OCI-LY7 (cell line): ENCODE measurements around the gene LDLRAD4. TPM values are rescaled to one million over a fixed set of nuclear protein-coding genes. Genes with fewer than 3 reads are reported as not detected.

Experiments
- BruUV-seq: library from RNA; stranded (reverse); fragments of 400-500 nt; replicated peaks from 2 replicates; lab custom pipeline; 2021; lab: Mats Ljungman, UMichigan
- CTCF ChIA-PET: fragments of 300-600 bp; sonication (Branson Sonifier 250); formaldehyde crosslinking; loops from one replicate; lab custom pipeline; 2022; ENCODE audit warnings: antibody characterized with exemption; ENCODE audit not compliant: unreplicated experiment; lab: Charles Lee
- POLR2A ChIA-PET: fragments of 300-600 bp; sonication (Branson Sonifier 250); formaldehyde crosslinking; loops from one replicate; lab custom pipeline; 2022; ENCODE audit warnings: antibody characterized with exemption; lab: Charles Lee
- DNase-seq: peaks from one replicate; pipeline ENCODE4 v3.0.0-alpha.2; 2015; ENCODE audit warnings: low spot score
- H2AFZ ChIP-seq: fragments of 200-600 bp; sonication (generic), shearing (Covaris generic); 2 replicates; pipeline ENCODE4 v1.6.1; 2014; ENCODE audit warnings: mild to moderate bottlenecking, antibody characterized with exemption, low read length, moderate library complexity
- H3K27ac ChIP-seq: fragments of 200-600 bp; sonication (generic); 2 replicates; pipeline ENCODE4 v1.5.1; 2014; ENCODE audit warnings: mixed run types, low read depth, mild to moderate bottlenecking, moderate library complexity, low read length, inconsistent platforms; ENCODE audit not compliant: poor library complexity, severe bottlenecking
- H3K36me3 ChIP-seq: fragments of 200-600 bp; sonication (generic); 2 replicates; pipeline ENCODE4 v1.6.1; 2014; ENCODE audit warnings: mild to moderate bottlenecking, antibody characterized with exemption, low read length, moderate library complexity, mixed read lengths; ENCODE audit not compliant: insufficient read depth
- H3K4me1 ChIP-seq: fragments of 200-600 bp; sonication (generic); 2 replicates; pipeline ENCODE4 v1.5.1; 2014; ENCODE audit warnings: mild to moderate bottlenecking, low read length; ENCODE audit not compliant: insufficient read depth, poor library complexity, severe bottlenecking
- H3K4me2 ChIP-seq: fragments of 200-600 bp; sonication (generic); 2 replicates; pipeline ENCODE4 v1.6.1; 2014; ENCODE audit warnings: mild to moderate bottlenecking, low read length
- H3K4me3 ChIP-seq: fragments of 200-600 bp; sonication (generic); 2 replicates; pipeline ENCODE4 v1.5.1; 2014; ENCODE audit warnings: mild to moderate bottlenecking, low read depth, low read length; ENCODE audit not compliant: poor library complexity, severe bottlenecking
- H3K79me2 ChIP-seq: fragments of 200-600 bp; sonication (generic); 2 replicates; pipeline ENCODE4 v1.6.1; 2016; ENCODE audit warnings: low read depth, mild to moderate bottlenecking, low read length, moderate library complexity, mixed read lengths; ENCODE audit not compliant: insufficient read depth
- H3K9me2 ChIP-seq: fragments of 200-600 bp; sonication (generic); 2 replicates; pipeline ENCODE4 v1.6.1; 2016; ENCODE audit warnings: mild to moderate bottlenecking, low read length, mixed read lengths; ENCODE audit not compliant: insufficient read depth
- H3K9me3 ChIP-seq: fragments of 200-600 bp; sonication (generic); 2 replicates; pipeline ENCODE4 v1.6.1; 2014; ENCODE audit warnings: mild to moderate bottlenecking, mixed run types, low read length, mixed read lengths
- H4K20me1 ChIP-seq: fragments of 200-600 bp; sonication (generic); 2 replicates; pipeline ENCODE4 v1.6.1; 2014; ENCODE audit warnings: mild to moderate bottlenecking, antibody characterized with exemption, low read length, moderate library complexity, mixed read lengths; ENCODE audit not compliant: insufficient read depth
- CTCF ChIP-seq: fragments of 200-600 bp; sonication (generic); conservative IDR thresholded peaks from 2 replicates; pipeline ENCODE4 v1.5.1; 2014; ENCODE audit warnings: mild to moderate bottlenecking, antibody characterized with exemption, low read length, moderate library complexity, mixed read lengths
- EZH2phosphoT487 ChIP-seq: fragments of 200-600 bp; sonication (generic); IDR thresholded peaks from 2 replicates; pipeline ENCODE4 v1.6.1; 2018; ENCODE audit warnings: low read depth, borderline replicate concordance, mild to moderate bottlenecking, mixed run types, antibody characterized with exemption, low read length, moderate library complexity, mixed read lengths
- intact Hi-C: fragments of 100-400 bp; cut with micrococcal nuclease; formaldehyde crosslinking; loops from one replicate; pipeline ENCODE4 v1.10.0; 2022; ENCODE audit not compliant: unreplicated experiment
- total RNA-seq, 2 experiments: library from RNA; depleted of rRNA in 1 of 2; stranded (reverse); fragments of >200 nt in 1 of 2; shearing (Covaris generic) in 1 of 2; gene quantifications; 2 replicates each; pipeline ENCODE4 v1.2.3, GENCODE V29; 2014 to 2022

Gene LDLRAD4
- total RNA-seq, 2 experiments from 2014 or later = 26.2 to 43.8 TPM

GRCh38 chr18:13211534-13211933, 7.0 kb upstream of the LDLRAD4 start:
- Histone ChIP-seq H3K36me3 (no peaks in the 10 kb centered on the region), H3K9me3 (no peaks in the 10 kb centered on the region), H4K20me1 (no peaks in the 10 kb centered on the region), H3K27ac (no peak overlapping the region), H2AFZ (no peak overlapping the region), H3K4me3 (no peak overlapping the region), H3K4me2 (no peak overlapping the region), H3K4me1 (no peaks in the 10 kb centered on the region), H3K79me2 (no peaks in the 10 kb centered on the region), H3K9me2 (no peaks in the 10 kb centered on the region)
- ChIA-PET CTCF (no interaction called here), POLR2A (no interaction called here)
- intact Hi-C loops = loop anchor here (10.0 kb wide), 1 partner anchor 323 kb away; no protein-coding TSS in a partner anchor
- BruUV-seq = no TSS peak
- no peak for DNase-seq
- TF ChIP-seq EZH2phosphoT487 (no peak), CTCF (no peak)

- H3K4me2 ChIP-seq = no peak overlapping the region
- H3K27ac ChIP-seq = no peak overlapping the region
- no peaks in the 10 kb centered on the region for H3K9me2 ChIP-seq
- H3K9me3 ChIP-seq = no peaks in the 10 kb centered on the region
- no peaks in the 10 kb centered on the region for H3K4me1 ChIP-seq
- no peaks in the 10 kb centered on the region for H3K79me2 ChIP-seq
- CTCF ChIA-PET = no interaction called here
- no peak for TF ChIP-seq EZH2phosphoT487
- TF ChIP-seq CTCF = no peak
- H3K4me3 ChIP-seq = no peak overlapping the region
- no peak overlapping the region for H2AFZ ChIP-seq
- BruUV-seq = no TSS peak
- H4K20me1 ChIP-seq = no peaks in the 10 kb centered on the region
- POLR2A ChIA-PET = no interaction called here
- no peak for DNase-seq
- H3K36me3 ChIP-seq = no peaks in the 10 kb centered on the region
- intact Hi-C loops = loop anchor here (10.0 kb wide), 1 partner anchor 322 kb away; no protein-coding TSS in a partner anchor
Observed at GRCh38 chr18:13213036-13213795, 5.3 kb upstream of the LDLRAD4 start.

GRCh38 chr18:13214609-13215008, 4.0 kb upstream of the LDLRAD4 start:
- no peak overlapping the region for H3K27ac ChIP-seq
- CTCF ChIA-PET = no interaction called here
- H3K4me1 ChIP-seq = no peaks in the 10 kb centered on the region
- no peak overlapping the region for H3K4me2 ChIP-seq
- no peak for DNase-seq
- H2AFZ ChIP-seq = no peak overlapping the region
- H3K79me2 ChIP-seq = no peaks in the 10 kb centered on the region
- POLR2A ChIA-PET = no interaction called here
- H3K9me3 ChIP-seq = no peaks in the 10 kb centered on the region
- no peaks in the 10 kb centered on the region for H3K9me2 ChIP-seq
- no peaks in the 10 kb centered on the region for H3K36me3 ChIP-seq
- H4K20me1 ChIP-seq = no peaks in the 10 kb centered on the region
- no peak overlapping the region for H3K4me3 ChIP-seq
- TF ChIP-seq EZH2phosphoT487 (no peak), CTCF (no peak)
- no TSS peak for BruUV-seq
- intact Hi-C loops = loop anchor here (10.0 kb wide), 1 partner anchor 320 kb away; no protein-coding TSS in a partner anchor
